ENCODE results near the gene PDF.

PDF gene

DNA sequence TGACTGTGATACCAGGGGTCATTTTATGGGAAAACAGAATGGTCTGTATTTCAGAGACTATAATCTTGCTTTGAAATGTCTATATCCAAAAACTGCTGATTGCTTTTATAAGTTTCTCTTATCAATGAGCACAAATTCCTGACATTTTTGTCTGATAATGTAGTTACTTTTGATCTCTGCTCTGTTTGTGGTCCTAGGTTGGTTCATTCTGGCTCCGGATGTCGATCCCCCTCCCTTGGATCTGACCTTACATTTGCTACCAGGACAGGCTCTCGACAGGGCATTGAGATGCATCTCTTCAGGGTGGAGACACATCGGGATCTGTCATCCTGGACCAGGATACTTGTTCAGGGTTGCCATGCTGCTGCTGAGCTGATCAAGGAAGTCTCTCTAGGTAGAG is 46.5 kb downstream of the PDF start:
- DNase-seq (ENCODE audit: low read depth in 2 of 2, low spot score in 1 of 2) = no peak

DNA sequence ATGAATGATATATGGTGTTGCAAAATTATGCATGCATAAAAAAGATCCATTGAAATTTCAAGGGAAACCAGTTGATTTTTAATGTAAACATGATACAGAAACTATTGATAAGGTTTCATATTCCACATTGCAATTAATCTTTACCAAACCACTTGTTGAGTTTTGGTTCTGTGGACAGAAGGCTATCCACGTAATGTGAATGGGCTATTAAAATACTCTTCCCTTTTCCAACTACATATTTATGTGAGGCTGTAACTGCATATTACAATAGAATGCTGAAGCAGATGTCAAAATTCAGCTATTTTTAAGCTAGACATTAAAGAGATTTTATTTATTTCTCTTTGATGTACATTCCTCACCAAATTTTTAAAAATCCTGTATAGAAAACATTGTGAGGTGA is 53.0 kb downstream of the PDF start:
- no peak for DNase-seq (ENCODE audit: low read depth in 2 of 2, low spot score in 1 of 2)

Data from stimulated activated CD8-positive, alpha-beta memory T cell treated with anti-CD3 and anti-CD28 coated beads, Interleukin-4, amount 100 ng/mL, for 4 hours (primary cell).